Measurements from ENCODE around the gene COMTD1. TPM values are rescaled to one million over a fixed set of nuclear protein-coding genes. Genes with fewer than 3 reads are reported as not detected.

Gene COMTD1
- total and polyA plus RNA-seq, 2 donors (not counting 1 experiment from before 2014, with no cell fraction given) = 14.5 to 23.8 TPM

DNA sequence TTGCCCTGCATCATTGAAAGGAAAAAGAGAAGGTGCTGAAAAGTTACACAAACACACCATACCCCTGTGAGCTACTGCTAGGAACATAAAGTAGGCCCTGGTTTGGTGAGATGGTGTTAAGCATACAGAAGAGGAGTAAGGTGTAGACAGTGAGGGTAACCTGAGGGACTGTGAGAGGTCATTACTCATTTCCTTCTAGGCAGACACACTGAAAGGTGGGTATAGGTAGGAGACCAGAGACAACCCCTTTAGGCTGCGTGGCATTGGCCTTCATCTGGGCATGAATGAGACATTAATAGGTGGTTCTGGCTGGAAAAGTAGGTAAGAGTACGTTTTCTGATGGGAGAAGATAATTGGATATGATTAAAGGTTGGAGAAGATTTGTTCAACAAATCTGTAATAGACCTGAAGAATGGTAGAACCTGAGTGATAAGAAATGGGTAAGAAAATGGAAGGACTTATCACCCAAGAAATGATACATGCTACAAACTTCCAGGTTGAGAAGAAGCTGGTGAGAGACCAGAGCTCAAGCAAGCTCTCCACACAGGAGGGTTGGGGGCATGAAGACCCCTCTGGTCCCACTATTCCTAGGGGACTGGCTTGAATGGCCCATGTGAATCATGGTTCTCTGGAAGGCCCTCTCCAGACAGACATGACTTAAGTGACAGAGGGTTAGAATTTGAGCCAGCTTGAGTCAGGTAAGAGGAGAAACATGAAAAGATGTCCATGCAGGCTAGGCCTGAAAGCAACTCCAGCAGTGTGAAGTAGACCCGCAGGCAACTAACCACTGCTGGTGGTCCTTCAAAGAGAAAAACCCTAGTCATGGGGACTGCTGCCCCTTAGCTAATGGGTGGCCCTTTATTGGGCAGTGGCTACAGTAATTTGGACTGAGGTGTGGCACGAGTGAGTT lies 3.8 kb downstream of the COMTD1 start:
- ChIA-PET POLR2A (interaction anchor here (0.6 to 1.0 kb wide), 2 partner anchors 14 to 23 kb away, joined by 3 to 5 read pairs; no protein-coding TSS in a partner anchor), CTCF (interaction anchor here (1.6 to 9.4 kb wide), 5 partner anchors 16 to 120 kb away, joined by 6 to 138 read pairs (median 10); partner anchors contain the start of genes SAMD8 and VDAC2)
- TF ChIP-seq, protein P1, sequence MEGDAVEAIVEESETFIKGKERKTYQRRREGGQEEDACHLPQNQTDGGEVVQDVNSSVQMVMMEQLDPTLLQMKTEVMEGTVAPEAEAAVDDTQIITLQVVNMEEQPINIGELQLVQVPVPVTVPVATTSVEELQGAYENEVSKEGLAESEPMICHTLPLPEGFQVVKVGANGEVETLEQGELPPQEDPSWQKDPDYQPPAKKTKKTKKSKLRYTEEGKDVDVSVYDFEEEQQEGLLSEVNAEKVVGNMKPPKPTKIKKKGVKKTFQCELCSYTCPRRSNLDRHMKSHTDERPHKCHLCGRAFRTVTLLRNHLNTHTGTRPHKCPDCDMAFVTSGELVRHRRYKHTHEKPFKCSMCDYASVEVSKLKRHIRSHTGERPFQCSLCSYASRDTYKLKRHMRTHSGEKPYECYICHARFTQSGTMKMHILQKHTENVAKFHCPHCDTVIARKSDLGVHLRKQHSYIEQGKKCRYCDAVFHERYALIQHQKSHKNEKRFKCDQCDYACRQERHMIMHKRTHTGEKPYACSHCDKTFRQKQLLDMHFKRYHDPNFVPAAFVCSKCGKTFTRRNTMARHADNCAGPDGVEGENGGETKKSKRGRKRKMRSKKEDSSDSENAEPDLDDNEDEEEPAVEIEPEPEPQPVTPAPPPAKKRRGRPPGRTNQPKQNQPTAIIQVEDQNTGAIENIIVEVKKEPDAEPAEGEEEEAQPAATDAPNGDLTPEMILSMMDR (IDR thresholded peaks at IDR 0.05) = no peak
- no peak for TF ChIP-seq EZH2 (IDR thresholded peaks at IDR 0.05; ENCODE audit: borderline replicate concordance, insufficient read depth, low read depth, low read length, poor library complexity, severe bottlenecking)
- H3K4me3 ChIP-seq (ENCODE audit: control extremely low read depth in 1 of 5, extremely low read depth in 1 of 5, insufficient read depth in 1 of 5, low read depth in 2 of 5, low read length in 4 of 5) = no peak overlapping the region
- Mint-ChIP-seq H3K27ac (peak overlapping the region; percentile 63), H3K27me3 (no peaks in the 10 kb centered on the region), H3K9me3 (ENCODE audit: insufficient read depth) (no peaks in the 10 kb centered on the region), H3K4me1 (peaks cover 24% of the 10 kb centered on the region), H3K4me3 (peak overlapping the region; percentile 56)
- H2AFZ ChIP-seq (ENCODE audit: insufficient read depth, low read depth, low read length, poor library complexity, severe bottlenecking) = no peak overlapping the region
- peaks cover 9% of the 10 kb centered on the region for H3K79me2 ChIP-seq (ENCODE audit: control insufficient read depth, insufficient read depth, low read length)
- peak overlapping the region in 1 of 2 donors; percentile 76 for H3K27ac ChIP-seq (ENCODE audit: low read length in 2 of 2)
- H3K36me3 ChIP-seq (replicated peaks in 1 of 2; ENCODE audit: control extremely low read depth in 1 of 2, control insufficient read depth in 1 of 2, extremely low read depth in 1 of 2, insufficient read depth in 2 of 2, low read length in 1 of 2) = peaks cover 0 to 40% of the 10 kb centered on the region in 2 experiments
- H3K4me1 ChIP-seq (ENCODE audit: control insufficient read depth in 2 of 2, insufficient read depth in 2 of 2, low read length in 2 of 2) = peaks cover 4 to 21% of the 10 kb centered on the region in 2 donors
- no peaks in the 10 kb centered on the region for H3K27me3 ChIP-seq (replicated peaks in 1 of 4; ENCODE audit: control extremely low read depth in 1 of 4, control insufficient read depth in 3 of 4, insufficient read depth in 4 of 4, low read length in 3 of 4)
- ATAC-seq (ENCODE audit: low read depth) (no peak), DNase-seq (no peak)
- intact Hi-C loops (cut with micrococcal nuclease) = loop anchor here (5.0 to 10.0 kb wide), 4 partner anchors 217 to 1735 kb away; partner anchors contain the start of genes CAMK2G and PPP3CB
- WGBS (ENCODE audit: insufficient coverage) = 100% methylated on average over 3 of the region's 4 CpGs
- peaks cover 12% of the 10 kb centered on the region for H4K20me1 ChIP-seq (ENCODE audit: control insufficient read depth, insufficient read depth, low read length, poor library complexity, severe bottlenecking)
- H3K4me2 ChIP-seq (replicated peaks; ENCODE audit: low read depth, low read length, poor library complexity, severe bottlenecking) = no peak overlapping the region
- no peaks in the 10 kb centered on the region for H3K9me3 ChIP-seq (ENCODE audit: control extremely low read depth in 1 of 3, control insufficient read depth in 2 of 3, insufficient read depth in 1 of 3, low read length in 2 of 3)
- H3K9ac ChIP-seq (ENCODE audit: low read length) = no peak overlapping the region

Measured in B cell (primary cell).